22Rv1 (cell line): ENCODE measurements around the gene ULK4.

Experiments used
- H3K27ac ChIP-seq: fragments of 450-650 bp; 2 replicates; pipeline ENCODE4 v1.5.1; 2017
- CTCF ChIP-seq: fragments of 450-650 bp; IDR thresholded peaks from 2 replicates; pipeline ENCODE4 v1.5.1; 2017; ENCODE audit warnings: mild to moderate bottlenecking
- ZFX ChIP-seq: fragments of 450-650 bp; IDR thresholded peaks from 2 replicates; pipeline ENCODE4 v1.6.1; 2017; ENCODE audit warnings: antibody characterized with exemption, borderline replicate concordance

Gene ULK4

GRCh38 chr3:41209646-41210045 lies 752.3 kb downstream of the ULK4 start:
- TF ChIP-seq CTCF: no peak
- no peak for TF ChIP-seq ZFX
- no peak overlapping the region for H3K27ac ChIP-seq

- TF ChIP-seq CTCF: no peak
- no peak for TF ChIP-seq ZFX
- H3K27ac ChIP-seq: no peak overlapping the region
These were observed 753.2 kb downstream of the ULK4 start for GRCh38 chr3:41208507-41209220.

- no peak overlapping the region for H3K27ac ChIP-seq
- TF ChIP-seq ZFX: no peak
- TF ChIP-seq CTCF: no peak
These were observed 754.5 kb downstream of the ULK4 start for GRCh38 chr3:41207355-41207754.

GRCh38 chr3:41205591-41205990 lies 756.3 kb downstream of the ULK4 start:
- H3K27ac ChIP-seq: no peak overlapping the region
- TF ChIP-seq ZFX (no peak), CTCF (no peak)

GRCh38 chr3:41204369-41204768 lies 757.5 kb downstream of the ULK4 start:
- no peak overlapping the region for H3K27ac ChIP-seq
- TF ChIP-seq CTCF (no peak), ZFX (no peak)

- TF ChIP-seq CTCF (peak; percentile 66), ZFX (no peak)
- H3K27ac ChIP-seq: no peak overlapping the region
These were observed 759.0 kb downstream of the ULK4 start for GRCh38 chr3:41202834-41203345.

GRCh38 chr3:41202075-41202833 lies 759.6 kb downstream of the ULK4 start:
- TF ChIP-seq ZFX (no peak), CTCF (no peak)
- no peak overlapping the region for H3K27ac ChIP-seq
